HUDEP-2 (cell line): ENCODE measurements around the gene VAT1L.
"Not testable (repeated sequence)": the region's sequence is repeated elsewhere in the genome, so short reads cannot be mapped to it uniquely, and the experiment has no call there.

Experiments
- DNase-seq, 76 experiments: peaks; one replicate each; lab custom pipeline; 2025; ENCODE audit not compliant: unreplicated experiment in 76 of 76; lab: John Stamatoyannopoulos, UW

VAT1L gene

GRCh38 chr16:77946823-77947222 lies 158.5 kb downstream of the VAT1L start:
- no peak for DNase-seq

- not testable (repeated sequence) for DNase-seq
Measured at GRCh38 chr16:77947590-77947989, 159.2 kb downstream of the VAT1L start.

DNA sequence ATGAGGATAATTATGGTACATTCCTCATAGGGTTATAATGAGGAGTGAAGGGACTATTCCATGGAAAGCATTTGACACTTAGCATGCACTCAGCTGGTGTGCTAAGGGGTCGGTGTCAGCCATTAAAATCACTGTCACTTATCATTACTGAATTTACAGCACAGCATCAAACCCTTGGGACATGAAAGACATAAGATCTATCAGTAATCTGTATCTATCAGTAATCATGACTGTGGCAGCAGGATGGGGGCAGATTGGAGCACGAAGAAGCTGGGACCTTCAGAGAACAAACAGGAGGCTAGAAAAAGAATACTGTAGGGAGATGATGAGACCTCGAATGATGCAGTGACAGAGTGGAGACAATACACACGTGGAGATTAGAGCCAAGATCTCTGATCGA lies 160.5 kb downstream of the VAT1L start:
- DNase-seq, result no peak

- no peak for DNase-seq
Measured at GRCh38 chr16:77949445-77949844, 161.1 kb downstream of the VAT1L start.

GRCh38 chr16:77951788-77952187 lies 163.4 kb downstream of the VAT1L start:
- DNase-seq, result peak in 26 of 76 experiments; percentile 3 to 57 (median 26)

DNA sequence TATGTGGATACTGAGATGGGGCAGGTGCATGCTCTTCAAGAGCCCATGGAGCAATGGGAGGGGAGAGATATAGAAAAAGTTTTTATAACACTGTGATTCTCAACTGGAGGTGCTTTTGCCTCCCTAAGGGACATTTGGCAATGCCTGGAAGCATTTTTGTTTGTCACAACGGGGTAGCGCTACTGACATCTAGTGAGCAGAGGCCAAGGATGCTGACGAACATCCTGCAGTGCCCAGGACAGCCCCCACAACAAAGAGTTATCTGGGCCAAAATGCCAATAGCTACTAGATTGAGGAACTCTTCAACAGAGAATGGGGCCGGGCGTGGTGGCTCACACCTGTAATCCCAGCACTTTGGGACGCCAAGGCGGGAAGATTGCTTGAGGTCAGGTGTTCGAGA lies 166.8 kb downstream of the VAT1L start:
- DNase-seq, result no peak

DNA sequence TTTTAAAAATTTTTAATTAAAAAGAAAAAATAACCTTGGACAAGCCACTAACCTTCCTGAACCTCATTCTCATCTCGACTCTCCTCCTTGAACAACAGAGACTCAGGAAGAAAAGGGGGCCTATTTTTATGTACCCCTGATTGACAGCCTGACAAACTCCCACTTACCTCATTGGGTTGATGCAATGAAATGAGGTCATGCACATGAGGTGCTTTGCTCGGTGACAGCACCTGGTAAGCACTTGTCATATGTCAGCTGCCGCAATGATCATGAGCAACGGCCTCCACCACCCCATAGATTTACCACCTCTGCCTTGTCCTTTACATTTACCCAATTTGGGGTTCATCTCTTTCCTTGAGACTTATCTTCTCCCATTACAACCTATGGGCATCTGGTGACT lies 167.9 kb downstream of the VAT1L start:
- DNase-seq, result no peak

DNA sequence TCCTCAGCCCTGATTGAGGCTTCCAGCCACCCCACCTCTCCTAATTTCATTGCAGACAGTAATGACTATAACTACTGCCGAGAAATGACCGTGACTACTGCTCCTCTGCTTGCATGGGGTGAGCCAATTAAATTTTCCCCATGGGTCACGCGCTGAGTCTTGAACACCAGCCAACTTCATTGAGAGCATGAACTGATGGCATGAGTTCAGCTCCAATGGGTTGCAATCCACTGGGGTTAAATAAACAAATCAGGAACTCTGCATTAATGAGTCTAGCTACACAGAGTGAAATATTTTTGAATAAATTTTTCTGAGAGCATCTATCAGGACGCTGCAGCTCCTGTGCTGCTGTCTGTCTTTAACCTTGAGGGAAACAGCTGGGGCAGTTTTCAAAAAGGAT lies 172.4 kb downstream of the VAT1L start:
- DNase-seq, result no peak

- no peak for DNase-seq
Measured at GRCh38 chr16:77961814-77962213, 173.4 kb downstream of the VAT1L start.

DNA sequence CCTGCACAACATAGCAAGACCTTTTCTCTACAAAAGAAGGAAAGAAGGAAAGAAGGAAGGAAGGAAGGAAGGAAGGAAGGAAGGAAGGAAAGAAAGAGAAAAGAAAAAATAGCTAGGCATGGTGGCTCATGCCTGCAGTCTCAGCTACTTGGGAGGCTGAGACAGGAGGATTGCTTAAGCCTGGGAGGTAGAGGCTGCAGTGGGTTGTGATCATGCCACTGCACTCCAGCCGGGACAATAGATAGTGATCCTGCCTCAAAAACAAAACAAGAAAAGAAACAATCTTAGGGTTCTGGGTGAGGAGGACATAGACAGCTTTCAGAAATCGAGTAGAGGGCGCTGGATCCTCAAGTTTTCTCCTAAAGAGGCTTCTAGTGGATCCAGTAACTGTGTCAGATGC lies 174.3 kb downstream of the VAT1L start:
- DNase-seq, result no peak

DNA sequence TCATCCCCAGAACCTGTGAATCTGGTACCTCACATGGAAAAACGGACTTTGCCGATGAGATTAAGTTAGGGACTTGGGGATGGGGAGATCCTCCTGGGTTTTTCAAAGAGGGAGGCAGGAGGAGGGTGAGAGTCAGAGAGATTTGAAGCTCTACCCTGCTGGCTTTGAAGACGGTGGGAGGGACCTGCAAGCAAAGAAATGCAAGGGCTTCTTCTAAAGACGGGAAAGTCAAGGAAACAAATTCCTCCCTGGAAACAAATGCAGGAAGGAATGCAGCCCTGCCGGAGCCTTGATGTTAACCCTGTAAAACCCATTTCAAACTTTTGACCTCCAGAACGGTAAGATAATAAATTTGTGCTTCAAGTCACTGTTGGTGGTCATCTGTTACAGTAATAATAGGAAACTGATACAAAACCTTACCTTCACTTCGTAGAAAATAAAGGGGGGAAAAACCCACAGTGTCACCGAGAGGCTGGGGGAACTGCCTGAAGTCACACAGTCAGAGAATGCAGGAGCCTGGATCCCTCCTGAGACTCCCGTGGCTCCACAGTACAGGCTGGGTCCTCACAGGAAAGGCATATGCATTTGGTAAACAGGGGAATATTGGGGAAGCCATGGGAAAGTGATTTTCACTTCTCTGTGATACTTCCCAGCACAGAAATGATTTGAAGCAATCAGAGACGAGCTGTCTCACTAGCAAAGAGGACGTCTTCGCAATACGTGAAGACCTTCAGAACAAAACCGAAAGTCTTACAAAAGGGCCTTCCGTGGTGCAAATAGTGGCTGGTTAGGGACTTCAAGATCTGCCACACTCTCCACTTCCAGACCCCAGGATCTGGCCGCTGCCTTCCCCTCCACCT lies 175.1 kb downstream of the VAT1L start:
- no peak for DNase-seq

DNA sequence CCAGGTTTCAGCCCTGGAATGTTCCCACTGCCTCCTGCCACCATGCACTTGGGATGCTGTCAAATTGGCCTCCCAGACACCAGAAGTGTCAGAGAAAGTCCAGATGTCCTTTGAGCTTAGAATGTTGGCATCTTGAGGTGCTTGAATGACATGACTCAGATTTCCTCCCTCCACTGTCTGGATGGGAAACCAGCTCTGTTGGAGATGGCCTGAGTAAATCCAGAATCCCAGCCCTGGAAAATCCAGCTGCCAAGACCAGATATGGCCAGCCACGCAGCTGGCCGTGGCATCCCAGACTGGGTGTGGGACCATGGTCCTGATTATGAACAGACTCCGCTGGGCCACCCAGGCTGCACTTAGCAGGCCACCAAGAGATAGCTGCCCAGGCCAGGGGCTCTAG lies 177.0 kb downstream of the VAT1L start:
- no peak for DNase-seq

DNA sequence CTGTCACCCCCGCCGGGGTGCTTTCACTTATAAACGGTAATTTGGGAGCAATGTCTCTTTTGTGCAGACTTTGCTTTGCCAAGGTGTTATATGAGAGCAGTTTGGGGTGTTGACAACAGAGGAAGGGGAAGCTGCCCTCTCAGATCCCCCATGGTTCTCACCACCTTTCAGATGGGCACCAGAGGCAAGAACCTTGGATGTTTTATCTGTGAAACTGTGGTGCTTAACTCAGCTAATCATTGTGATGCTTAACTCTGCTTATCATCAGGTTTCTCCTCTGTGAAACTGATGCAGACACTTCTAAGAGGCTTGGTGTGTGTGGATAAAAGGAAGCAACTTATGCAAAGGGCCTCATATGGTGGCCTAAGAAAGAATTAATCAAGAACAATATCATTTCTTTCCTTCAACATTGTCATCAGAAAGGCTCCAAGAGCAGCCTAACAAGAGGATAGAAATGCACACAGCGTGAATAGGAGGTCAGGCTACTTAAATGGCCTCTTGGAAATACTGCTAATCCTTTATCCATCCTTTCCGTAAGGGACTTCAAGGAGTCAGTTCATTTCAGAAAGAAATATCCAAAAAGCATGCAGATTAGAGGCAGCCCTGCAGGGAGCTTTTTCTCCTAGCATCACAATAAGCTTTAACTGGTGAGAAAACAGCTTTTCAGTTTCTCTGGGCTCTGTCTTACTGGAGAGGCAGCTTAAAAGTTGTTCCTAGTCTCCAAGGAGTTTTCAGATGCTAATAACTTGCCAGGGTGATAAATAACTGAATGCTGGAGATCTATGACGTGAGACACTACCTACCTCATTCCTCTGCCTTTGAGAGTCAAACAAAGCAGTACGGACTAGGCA lies 178.9 kb downstream of the VAT1L start:
- DNase-seq, result no peak

DNA sequence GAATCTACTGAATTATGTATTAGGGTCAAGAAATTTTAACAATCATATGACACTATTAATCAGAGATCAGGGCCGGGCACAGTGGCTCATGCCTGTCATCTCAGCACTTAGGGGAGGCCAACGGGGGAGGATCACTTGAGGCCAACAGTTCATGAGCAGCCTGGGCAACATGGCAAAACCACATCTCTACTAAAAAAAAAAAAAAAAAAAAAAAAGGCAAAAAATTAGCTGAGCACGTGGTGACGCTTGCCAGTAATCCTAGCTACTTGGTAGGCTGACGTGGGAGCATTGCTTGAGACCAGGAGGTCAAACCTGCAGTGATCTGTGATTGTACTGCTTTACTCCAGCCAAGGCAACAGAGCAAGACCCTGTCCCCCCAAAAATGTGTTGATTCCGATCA lies 181.5 kb downstream of the VAT1L start:
- DNase-seq, result peak in 49 of 76 experiments; percentile 2 to 64 (median 24)

DNA sequence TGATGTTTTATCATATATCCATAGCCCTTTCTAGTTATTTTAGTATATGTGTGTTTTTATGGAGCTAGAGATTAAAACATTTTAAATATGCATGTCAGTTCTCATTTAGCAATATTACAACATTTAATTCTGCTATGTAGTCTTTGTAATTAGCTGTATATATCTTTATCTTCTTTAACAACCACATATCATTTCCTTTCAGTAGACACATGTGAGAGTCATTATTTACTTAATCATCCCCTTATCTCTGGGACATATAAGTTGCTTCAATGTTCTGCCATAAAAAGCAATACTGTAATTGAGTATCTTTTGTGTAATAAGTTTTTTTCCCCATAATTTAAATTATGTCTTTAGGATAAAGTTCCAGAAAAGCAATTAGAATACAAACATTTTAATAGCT lies 182.0 kb downstream of the VAT1L start:
- peak in 3 of 76 experiments; percentile 22 to 51 (median 34) for DNase-seq

GRCh38 chr16:77971306-77972061 lies 183.1 kb downstream of the VAT1L start:
- DNase-seq, result peak in 75 of 76 experiments; percentile 25 to 93 (median 79)

DNA sequence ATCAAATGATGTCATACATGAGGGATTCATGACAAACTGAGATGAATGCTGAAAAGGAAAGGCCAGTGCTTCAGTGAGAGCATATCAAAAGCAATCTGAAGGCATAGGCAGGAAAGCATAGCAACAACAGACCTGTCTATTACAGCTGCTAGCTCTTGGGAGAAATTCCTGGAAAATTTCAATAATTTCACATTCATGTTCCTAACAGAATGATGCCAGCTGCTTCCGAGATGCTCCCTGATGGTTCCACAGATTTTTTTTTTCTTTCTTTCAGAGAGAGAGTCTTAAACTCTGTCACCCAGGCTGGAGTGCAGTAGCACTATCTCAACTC lies 183.7 kb downstream of the VAT1L start:
- no peak for DNase-seq

DNA sequence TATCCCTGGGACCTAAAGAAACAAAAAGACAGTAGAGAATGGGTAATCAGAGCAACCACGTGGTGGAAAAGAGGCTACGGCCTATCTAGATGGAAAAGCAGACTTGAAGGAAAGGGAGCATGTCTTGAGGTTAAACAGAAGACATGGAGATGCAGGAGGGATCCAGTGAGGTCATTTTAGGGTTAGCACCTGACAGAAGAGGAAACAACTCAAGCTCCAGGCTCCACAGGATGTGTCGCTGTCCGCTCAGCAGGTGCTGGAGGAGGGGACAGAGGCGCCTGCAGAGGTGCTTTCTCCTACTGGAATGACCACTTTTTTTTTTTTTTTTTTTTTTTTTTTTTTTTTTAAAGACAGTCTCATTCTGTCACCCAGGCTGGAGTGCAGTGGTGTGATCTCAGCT lies 186.5 kb downstream of the VAT1L start:
- DNase-seq, result peak in 6 of 76 experiments; percentile 2 to 18 (median 8)

- DNase-seq, result peak in 1 of 76 experiments; percentile 1
Measured at GRCh38 chr16:77975942-77976341, 187.6 kb downstream of the VAT1L start.

DNA sequence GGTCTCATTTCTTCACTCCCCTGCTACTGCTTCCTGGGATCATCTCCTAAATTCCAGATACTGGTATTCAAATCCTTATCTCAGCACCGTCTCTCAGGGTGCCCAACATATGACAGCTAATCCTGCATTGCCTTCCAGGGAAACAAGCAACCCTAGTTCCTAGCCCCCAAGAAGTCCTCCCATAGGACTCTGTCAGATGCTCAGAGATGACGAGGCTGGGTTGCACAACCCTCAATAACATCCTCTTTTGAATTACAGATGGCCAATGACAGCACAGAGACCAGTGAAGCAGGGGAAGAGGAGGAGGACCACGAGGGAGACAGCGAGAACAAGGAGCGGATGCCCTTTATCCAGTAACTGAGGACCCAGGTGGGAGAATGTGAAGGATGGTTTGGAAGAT lies 189.0 kb downstream of the VAT1L start:
- DNase-seq, result no peak

GRCh38 chr16:77985111-77985510 lies 196.7 kb downstream of the VAT1L start:
- no peak for DNase-seq
